OCI-LY1 (cell line): ENCODE results near the gene AP3S2.

Experiments
- EZH2 ChIP-seq: fragments of 200-600 bp; sonication (generic), shearing (Covaris generic); IDR thresholded peaks from 2 replicates; pipeline ENCODE4 v1.8.0; 2017; ENCODE audit warnings: borderline replicate concordance, mixed run types, mild to moderate bottlenecking, antibody characterized with exemption, low read length, moderate library complexity, mixed read lengths
- TF ChIP-seq, protein P1 (sequence below): fragments of 200-600 bp; sonication (generic), shearing (Covaris generic); IDR thresholded peaks from 2 replicates; pipeline ENCODE4 v1.5.1; 2017; ENCODE audit warnings: mild to moderate bottlenecking, antibody characterized with exemption, low read length, moderate library complexity, mixed read lengths

DNA sequence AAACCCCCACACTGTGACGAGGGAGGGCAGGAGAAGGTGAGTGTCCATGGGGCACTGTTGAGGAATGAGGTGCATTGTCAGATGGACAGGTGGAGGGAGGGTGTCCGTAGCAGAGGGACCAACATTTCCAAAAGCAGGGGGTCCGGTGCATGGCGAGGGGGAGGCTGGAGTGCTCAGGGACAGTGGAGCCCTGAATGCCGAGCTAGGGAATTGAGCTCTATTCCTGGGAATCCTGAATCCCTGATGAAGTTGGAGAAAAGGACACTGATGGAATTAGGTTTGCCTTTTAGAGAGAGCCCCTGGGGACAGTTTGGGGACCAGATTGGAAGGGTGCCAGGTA lies 71.2 kb downstream of the AP3S2 start:
- TF ChIP-seq, protein P1, sequence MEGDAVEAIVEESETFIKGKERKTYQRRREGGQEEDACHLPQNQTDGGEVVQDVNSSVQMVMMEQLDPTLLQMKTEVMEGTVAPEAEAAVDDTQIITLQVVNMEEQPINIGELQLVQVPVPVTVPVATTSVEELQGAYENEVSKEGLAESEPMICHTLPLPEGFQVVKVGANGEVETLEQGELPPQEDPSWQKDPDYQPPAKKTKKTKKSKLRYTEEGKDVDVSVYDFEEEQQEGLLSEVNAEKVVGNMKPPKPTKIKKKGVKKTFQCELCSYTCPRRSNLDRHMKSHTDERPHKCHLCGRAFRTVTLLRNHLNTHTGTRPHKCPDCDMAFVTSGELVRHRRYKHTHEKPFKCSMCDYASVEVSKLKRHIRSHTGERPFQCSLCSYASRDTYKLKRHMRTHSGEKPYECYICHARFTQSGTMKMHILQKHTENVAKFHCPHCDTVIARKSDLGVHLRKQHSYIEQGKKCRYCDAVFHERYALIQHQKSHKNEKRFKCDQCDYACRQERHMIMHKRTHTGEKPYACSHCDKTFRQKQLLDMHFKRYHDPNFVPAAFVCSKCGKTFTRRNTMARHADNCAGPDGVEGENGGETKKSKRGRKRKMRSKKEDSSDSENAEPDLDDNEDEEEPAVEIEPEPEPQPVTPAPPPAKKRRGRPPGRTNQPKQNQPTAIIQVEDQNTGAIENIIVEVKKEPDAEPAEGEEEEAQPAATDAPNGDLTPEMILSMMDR = no peak
- no peak for TF ChIP-seq EZH2
